Endothelial cell of umbilical vein (primary cell): Measurements from ENCODE around the gene CNTNAP2. TPM values are rescaled to one million over a fixed set of nuclear protein-coding genes. Genes with fewer than 3 reads are reported as not detected.

Experiments used
- BruUV-seq: library from RNA; stranded (reverse); fragments of 400-500 nt; replicated peaks from 2 replicates; lab custom pipeline; 2021; lab: Mats Ljungman, UMichigan
- CTCF ChIA-PET: fragments of 300-600, 350-600 bp; sonication (Branson Sonifier 250); formaldehyde crosslinking; loops from one replicate; lab custom pipeline; 2021; ENCODE audit warnings: antibody characterized with exemption, inconsistent platforms; lab: Charles Lee
- POLR2A ChIA-PET: fragments of 300-600, 350-600 bp; sonication (Branson Sonifier 250); formaldehyde crosslinking; loops from one replicate; lab custom pipeline; 2021; ENCODE audit warnings: antibody characterized with exemption, inconsistent platforms; lab: Charles Lee
- DNase-seq: peaks from one replicate; pipeline ENCODE4 v3.0.0-alpha.2; 2011; ENCODE audit warnings: low read depth, low spot score
- FAIRE-seq: peaks from 2 replicates; lab custom pipeline; 2011; peaks lifted over from hg19 to GRCh38; lab: Jason Lieb, UNC
- H2AFZ ChIP-seq: 2 replicates; pipeline ENCODE4 v1.6.0; 2012; ENCODE audit warnings: low read depth, low read length, control low read depth, inconsistent platforms
- H3K27ac ChIP-seq: 2 replicates; pipeline ENCODE4 v1.5.1; 2011; ENCODE audit warnings: low read depth, mild to moderate bottlenecking, control low read depth, low read length, moderate library complexity; ENCODE audit not compliant: insufficient read depth
- H3K27me3 ChIP-seq, 2 experiments: 2 replicates each; pipeline versions ENCODE4 v1.6.0 to v1.6.1; 2011; ENCODE audit warnings: low read length in 2 of 2, mixed read lengths in 1 of 2; ENCODE audit not compliant: control insufficient read depth in 2 of 2, insufficient read depth in 2 of 2
- H3K36me3 ChIP-seq, 2 experiments: 2 replicates in 1 of 2; 3 replicates in 1 of 2; pipeline ENCODE4 v1.5.1; 2011; ENCODE audit warnings: low read length in 2 of 2, mild to moderate bottlenecking in 1 of 2, moderate library complexity in 1 of 2; ENCODE audit not compliant: control insufficient read depth in 2 of 2, insufficient read depth in 2 of 2; ENCODE audit errors: extremely low read depth in 1 of 2
- H3K4me1 ChIP-seq: 3 replicates; pipeline ENCODE4 v1.5.1; 2011; ENCODE audit warnings: mild to moderate bottlenecking, low read length; ENCODE audit not compliant: control insufficient read depth, insufficient read depth; ENCODE audit errors: extremely low read depth
- H3K4me2 ChIP-seq: 2 replicates; pipeline ENCODE4 v1.6.1; 2011; ENCODE audit warnings: low read length, control low read depth, mixed read lengths; ENCODE audit not compliant: insufficient read depth
- H3K4me3 ChIP-seq, 3 experiments: fragments of 200-600 bp in 1 of 3; sonication (generic), shearing (Covaris generic) in 1 of 3; replicated peaks in 1 of 3; 2 replicates each; pipeline ENCODE4 v1.5.1; 2011 to 2016; ENCODE audit warnings: control low read depth in 3 of 3, low read length in 3 of 3, mild to moderate bottlenecking in 2 of 3, inconsistent platforms in 1 of 3, low read depth in 1 of 3, moderate library complexity in 1 of 3; ENCODE audit not compliant: insufficient read depth in 1 of 3
- H3K79me2 ChIP-seq: 2 replicates; pipeline ENCODE4 v1.6.0; 2012; ENCODE audit warnings: low read length, inconsistent platforms; ENCODE audit not compliant: control insufficient read depth, insufficient read depth
- H3K9ac ChIP-seq: replicated peaks from 2 replicates; pipeline ENCODE3; 2011; ENCODE audit warnings: low read length, control low read depth; ENCODE audit not compliant: insufficient read depth; ENCODE audit errors: extremely low read depth
- H3K9me1 ChIP-seq: replicated peaks from 3 replicates; pipeline ENCODE4 v1.6.0; 2011; ENCODE audit warnings: mild to moderate bottlenecking, low read length; ENCODE audit not compliant: control insufficient read depth, insufficient read depth; ENCODE audit errors: extremely low read depth
- H3K9me3 ChIP-seq: replicated peaks from 2 replicates; pipeline ENCODE4 v1.5.1; 2012; ENCODE audit warnings: low read length, inconsistent platforms; ENCODE audit not compliant: control insufficient read depth, insufficient read depth
- H4K20me1 ChIP-seq: replicated peaks from 2 replicates; pipeline ENCODE3; 2011; ENCODE audit warnings: mild to moderate bottlenecking, low read length; ENCODE audit not compliant: control insufficient read depth, insufficient read depth; ENCODE audit errors: extremely low read depth
- CTCF ChIP-seq, 2 donors: IDR thresholded peaks; 1 replicate in 1 of 2; 2 replicates in 1 of 2; pipeline ENCODE4 v1.5.1; 2011; ENCODE audit warnings: low read length in 2 of 2, mild to moderate bottlenecking in 2 of 2, moderate library complexity in 2 of 2, control low read depth in 1 of 2, inconsistent platforms in 1 of 2, low read depth in 1 of 2; ENCODE audit not compliant: insufficient read depth in 1 of 2; ENCODE audit errors: extremely low read depth in 1 of 2
- EZH2 ChIP-seq: IDR thresholded peaks from 2 replicates; pipeline ENCODE4 v1.6.1; 2012; ENCODE audit warnings: borderline replicate concordance, low read depth, mild to moderate bottlenecking, moderate library complexity, low read length, inconsistent platforms; ENCODE audit not compliant: severe bottlenecking
- FOS ChIP-seq: IDR thresholded peaks from 2 replicates; pipeline ENCODE4 v1.6.1; 2011; ENCODE audit warnings: mild to moderate bottlenecking, low read length, moderate library complexity, borderline replicate concordance; ENCODE audit not compliant: insufficient read depth
- GATA2 ChIP-seq: IDR thresholded peaks from 2 replicates; pipeline ENCODE4 v1.7.0; 2011; ENCODE audit warnings: low read depth, mild to moderate bottlenecking, moderate library complexity, mixed read lengths, low read length; ENCODE audit not compliant: insufficient read length, insufficient read depth
- MAX ChIP-seq: IDR thresholded peaks from 2 replicates; pipeline ENCODE4 v1.6.1; 2011; ENCODE audit not compliant: insufficient read depth, insufficient read length
- MYC ChIP-seq: IDR thresholded peaks from one replicate; pipeline ENCODE4 v1.6.1; 2011; ENCODE audit warnings: mild to moderate bottlenecking, low read depth, low read length
- POLR2A ChIP-seq: IDR thresholded peaks from 2 replicates; pipeline ENCODE4 v1.6.1; 2012; ENCODE audit warnings: low read depth, mild to moderate bottlenecking, control low read depth, low read length
- POLR2AphosphoS5 ChIP-seq: IDR thresholded peaks from 2 replicates; pipeline ENCODE4 v1.6.1; 2012; ENCODE audit warnings: low read depth, mild to moderate bottlenecking, control low read depth, low read length, moderate library complexity; ENCODE audit not compliant: insufficient read depth
- dilution Hi-C: fragments of 300-500 bp; cut with MboI; formaldehyde crosslinking; loops from one replicate; pipeline ENCODE4 v1.15.0; 2019; ENCODE audit warnings: low sequenced_read_pairs; ENCODE audit not compliant: extremely low pct_ligation_motif_present
- intact Hi-C: fragments of 100-400 bp; cut with micrococcal nuclease; formaldehyde crosslinking; loops from one replicate; pipeline ENCODE4 v1.10.0; 2022
- polyA plus RNA-seq, 4 experiments: library from polyadenylated mRNA; depleted of rRNA in 3 of 4; stranded (reverse) in 3 of 4; unstranded in 1 of 4; fragments of >200 nt; gene quantifications; 2 replicates each; pipeline versions ENCODE4 v1.2.1 to v1.2.3, GENCODE V29; 2011 to 2012; ENCODE audit warnings: missing spikeins in 1 of 4
- total RNA-seq: library from RNA; stranded (reverse); gene quantifications from 2 replicates; pipeline ENCODE4 v1.2.3, GENCODE V29; 2021

The CNTNAP2 gene
- total and polyA plus RNA-seq, 2 donors (not counting 3 experiments of a cell fraction or from before 2014, with no cell fraction given) = not detected

GRCh38 chr7:146496657-146497056 is 380.1 kb downstream of the CNTNAP2 start:
- H3K9me3 ChIP-seq = peaks cover 2% of the 10 kb centered on the region
- H4K20me1 ChIP-seq = no peaks in the 10 kb centered on the region
- CTCF ChIA-PET = no interaction called here
- no peaks in the 10 kb centered on the region for H3K27me3 ChIP-seq
- intact Hi-C loops = no loop called here
- no peaks in the 10 kb centered on the region for H3K79me2 ChIP-seq
- H2AFZ ChIP-seq = no peak overlapping the region
- no peaks in the 10 kb centered on the region for H3K9me1 ChIP-seq
- H3K4me1 ChIP-seq = no peaks in the 10 kb centered on the region
- dilution Hi-C loops = no loop called here
- H3K27ac ChIP-seq = no peak overlapping the region
- no peak overlapping the region for H3K4me3 ChIP-seq
- H3K4me2 ChIP-seq = no peak overlapping the region
- DNase-seq = no peak
- FAIRE-seq = no peak
- no peaks in the 10 kb centered on the region for H3K36me3 ChIP-seq
- TF ChIP-seq MAX (no peak), MYC (no peak), POLR2A (no peak)
- POLR2A ChIA-PET = no interaction called here
- BruUV-seq = no TSS peak
- no peak overlapping the region for H3K9ac ChIP-seq

GRCh38 chr7:146499970-146500369 is 383.4 kb downstream of the CNTNAP2 start:
- no peak overlapping the region for H3K4me2 ChIP-seq
- DNase-seq = no peak
- H4K20me1 ChIP-seq = no peaks in the 10 kb centered on the region
- H3K9ac ChIP-seq = no peak overlapping the region
- no TSS peak for BruUV-seq
- ChIA-PET CTCF (no interaction called here), POLR2A (no interaction called here)
- dilution Hi-C loops = no loop called here
- no peaks in the 10 kb centered on the region for H3K9me1 ChIP-seq
- peaks cover 2% of the 10 kb centered on the region for H3K9me3 ChIP-seq
- no peaks in the 10 kb centered on the region for H3K27me3 ChIP-seq
- H3K4me1 ChIP-seq = no peaks in the 10 kb centered on the region
- no peak overlapping the region for H3K27ac ChIP-seq
- intact Hi-C loops = no loop called here
- no peak overlapping the region for H2AFZ ChIP-seq
- no peak overlapping the region for H3K4me3 ChIP-seq
- TF ChIP-seq MAX (no peak), EZH2 (no peak), GATA2 (no peak), FOS (no peak), POLR2A (no peak), POLR2AphosphoS5 (no peak), MYC (no peak), CTCF (IDR thresholded peaks at IDR 0.05; ENCODE audit: extremely low read depth in 1 of 2, insufficient read depth in 1 of 2, low read depth in 1 of 2, low read length in 2 of 2) (no peak)
- no peaks in the 10 kb centered on the region for H3K36me3 ChIP-seq
- no peak for FAIRE-seq
- no peaks in the 10 kb centered on the region for H3K79me2 ChIP-seq
